Stomach (tissue), 4 donors: ENCODE measurements around the gene HOXC11.

Source experiments
- EP300 ChIP-seq: sonication (generic); formaldehyde crosslinking; IDR thresholded peaks from one replicate; pipeline ENCODE4 v1.6.1; 2017; ENCODE audit warnings: antibody characterized with exemption
- POLR2A ChIP-seq, 4 donors: fragments of 450-650 bp; IDR thresholded peaks; one replicate each; pipeline ENCODE4 v1.6.1; 2016; ENCODE audit warnings: antibody characterized with exemption in 4 of 4, control low read depth in 2 of 4, mild to moderate bottlenecking in 1 of 4, moderate library complexity in 1 of 4
- POLR2AphosphoS5 ChIP-seq, 3 donors: sonication (generic); formaldehyde crosslinking; IDR thresholded peaks; one replicate each; pipeline ENCODE4 v1.6.1; 2016; ENCODE audit warnings: antibody characterized with exemption in 3 of 3
- TF ChIP-seq, protein P1 (sequence below), 7 experiments: fragments of 450-650 bp in 4 of 7; fragments of 200-600 bp in 3 of 7; sonication (generic) in 3 of 7; IDR thresholded peaks; one replicate each; pipeline ENCODE4 v1.5.1; 2016 to 2019; ENCODE audit warnings: antibody characterized with exemption in 7 of 7, control low read depth in 2 of 7, mild to moderate bottlenecking in 1 of 7

DNA sequence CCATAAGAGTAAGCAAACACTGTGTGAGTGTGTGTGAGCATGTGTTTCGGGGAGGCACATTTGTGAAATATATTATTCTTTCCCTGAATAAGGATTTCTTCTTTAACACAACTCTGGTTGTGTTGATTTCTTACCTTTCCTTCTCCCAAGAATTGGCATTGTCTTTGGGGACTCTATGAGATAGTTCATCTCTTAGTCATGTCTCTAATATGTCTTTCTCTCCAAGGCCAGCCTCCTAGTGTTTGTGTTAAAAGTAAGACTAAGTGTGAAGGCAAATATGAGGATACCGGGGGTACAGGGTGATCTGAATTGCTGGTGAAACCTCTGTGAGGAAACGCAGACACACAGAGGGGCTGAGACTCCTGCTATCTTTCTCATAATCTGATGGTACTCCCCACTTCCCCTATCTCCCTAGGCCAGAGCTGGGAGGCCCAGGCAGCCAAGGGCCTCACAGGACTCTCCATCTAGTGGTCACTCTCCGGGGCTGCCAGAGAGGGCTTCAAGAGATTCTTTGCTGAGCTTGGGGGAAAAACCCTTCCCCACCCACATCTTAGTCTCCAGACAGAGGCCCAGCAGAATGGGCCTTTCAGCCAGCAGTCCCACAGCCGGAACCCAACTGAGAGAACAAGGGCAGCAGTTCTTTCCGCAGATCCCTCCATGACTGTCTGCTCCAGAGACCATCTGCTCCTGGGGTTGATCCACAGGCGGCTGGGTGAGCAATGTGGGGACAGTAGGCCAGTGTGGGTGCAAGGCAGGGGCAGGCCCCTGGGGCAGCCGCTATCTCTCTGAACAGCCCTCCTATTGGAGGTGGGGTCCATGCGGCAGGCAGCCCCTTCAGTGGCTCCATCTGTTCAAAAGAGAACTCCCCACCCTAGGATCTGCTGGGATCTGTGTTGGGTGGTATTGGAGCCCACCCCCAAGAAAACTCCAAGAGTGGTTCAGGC lies 24.0 kb upstream of the HOXC11 start:
- no peak for TF ChIP-seq EP300
- TF ChIP-seq, protein P1, sequence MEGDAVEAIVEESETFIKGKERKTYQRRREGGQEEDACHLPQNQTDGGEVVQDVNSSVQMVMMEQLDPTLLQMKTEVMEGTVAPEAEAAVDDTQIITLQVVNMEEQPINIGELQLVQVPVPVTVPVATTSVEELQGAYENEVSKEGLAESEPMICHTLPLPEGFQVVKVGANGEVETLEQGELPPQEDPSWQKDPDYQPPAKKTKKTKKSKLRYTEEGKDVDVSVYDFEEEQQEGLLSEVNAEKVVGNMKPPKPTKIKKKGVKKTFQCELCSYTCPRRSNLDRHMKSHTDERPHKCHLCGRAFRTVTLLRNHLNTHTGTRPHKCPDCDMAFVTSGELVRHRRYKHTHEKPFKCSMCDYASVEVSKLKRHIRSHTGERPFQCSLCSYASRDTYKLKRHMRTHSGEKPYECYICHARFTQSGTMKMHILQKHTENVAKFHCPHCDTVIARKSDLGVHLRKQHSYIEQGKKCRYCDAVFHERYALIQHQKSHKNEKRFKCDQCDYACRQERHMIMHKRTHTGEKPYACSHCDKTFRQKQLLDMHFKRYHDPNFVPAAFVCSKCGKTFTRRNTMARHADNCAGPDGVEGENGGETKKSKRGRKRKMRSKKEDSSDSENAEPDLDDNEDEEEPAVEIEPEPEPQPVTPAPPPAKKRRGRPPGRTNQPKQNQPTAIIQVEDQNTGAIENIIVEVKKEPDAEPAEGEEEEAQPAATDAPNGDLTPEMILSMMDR (IDR thresholded peaks at IDR 0.05) = no peak
- TF ChIP-seq POLR2A (IDR thresholded peaks at IDR 0.05) = no peak
- TF ChIP-seq POLR2AphosphoS5 (IDR thresholded peaks at IDR 0.05) = no peak
